K562 treated with DMSO at 1 percent for 24 hours (cell line): Measurements from ENCODE around the gene OR12D2. TPM values are rescaled to one million over a fixed set of nuclear protein-coding genes. Genes with fewer than 3 reads are reported as not detected.

Source experiments
- total RNA-seq: library from RNA; unstranded; fragments of 300-600 nt; gene quantifications from 2 replicates; pipeline ENCODE4 v1.2.3, GENCODE V29; 2022; ENCODE audit warnings: low read depth; ENCODE audit not compliant: insufficient read depth

Gene OR12D2, protein sequence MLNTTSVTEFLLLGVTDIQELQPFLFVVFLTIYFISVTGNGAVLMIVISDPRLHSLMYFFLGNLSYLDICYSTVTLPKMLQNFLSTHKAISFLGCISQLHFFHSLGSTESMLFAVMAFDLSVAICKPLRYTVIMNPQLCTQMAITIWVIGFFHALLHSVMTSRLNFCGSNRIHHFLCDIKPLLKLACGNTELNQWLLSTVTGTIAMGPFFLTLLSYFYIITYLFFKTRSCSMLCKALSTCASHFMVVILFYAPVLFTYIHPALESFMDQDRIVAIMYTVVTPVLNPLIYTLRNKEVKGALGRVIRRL
- not detected in 2 replicates for total RNA-seq

DNA sequence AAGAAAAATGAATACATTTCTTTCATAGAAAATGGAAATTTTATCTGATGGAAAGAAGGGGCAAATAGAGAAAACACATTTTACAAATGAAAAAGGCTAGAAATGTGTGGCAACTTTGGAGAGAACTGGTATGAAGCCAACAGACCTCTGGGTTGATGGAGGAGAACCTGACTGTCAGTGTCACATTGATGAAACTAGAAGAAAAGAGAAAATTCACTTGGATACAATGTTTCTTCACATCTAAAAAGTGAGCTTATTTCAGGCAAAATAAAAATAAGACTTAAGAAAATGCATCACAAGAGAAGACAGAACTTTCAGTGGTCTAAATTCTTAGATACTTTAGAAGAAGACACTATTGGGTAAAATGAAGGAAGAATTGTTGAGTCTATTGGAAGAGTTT, at the start of gene OR12D2:
OR12D2 (plus strand) TSS at position 301 of the 400 bp plus-strand sequence. CDS start 1,069 bp downstream, outside the sequence.

DNA sequence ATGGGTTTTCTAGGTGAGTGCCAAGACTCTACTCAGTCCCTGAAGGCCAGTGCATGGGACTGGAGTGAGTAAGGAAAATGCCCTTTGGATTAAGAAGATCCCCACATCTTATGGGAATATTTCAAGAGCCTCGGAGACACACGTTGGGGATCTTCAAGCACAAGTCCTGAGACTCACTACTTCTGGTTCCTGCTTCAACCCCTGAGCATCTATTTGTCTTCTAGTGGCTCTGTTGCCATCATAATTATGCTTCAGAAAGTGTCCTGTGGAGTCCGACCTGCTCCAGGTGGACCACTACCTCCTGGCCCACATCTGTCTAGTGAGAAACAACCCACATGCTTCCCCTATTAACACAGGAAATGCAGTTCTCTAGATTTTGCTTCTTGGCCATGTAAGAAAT, 26.7 kb upstream of the OR12D2 start, which contains the start of gene OR5V1:
OR5V1 (minus strand) TSS at position 101 of the 400 bp plus-strand sequence. CDS start 12,670 bp downstream, outside the sequence.

DNA sequence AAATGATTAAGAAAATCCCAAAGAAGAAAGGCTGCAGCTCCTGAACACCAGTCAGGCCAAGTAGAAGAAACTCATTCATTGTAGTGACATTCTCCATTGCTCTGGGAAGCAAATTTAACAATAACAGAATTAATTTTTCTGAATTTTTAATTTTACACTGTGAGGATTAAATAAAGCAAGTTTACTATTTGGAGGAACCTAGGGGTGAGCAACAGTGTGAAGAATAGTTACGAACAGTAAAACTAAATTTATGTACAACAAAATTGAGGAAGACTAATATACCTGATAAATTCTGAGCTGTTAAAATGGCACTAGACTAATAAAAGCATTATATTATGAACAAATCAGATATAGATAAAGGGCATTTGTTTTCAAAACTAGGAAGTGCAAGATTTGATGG, 20.2 kb upstream of the OR12D2 start, which contains the start of gene OR12D3:
OR12D3 (minus strand) TSS at position 101 of the 400 bp plus-strand sequence; CDS start at position 97, 4 bp downstream.

DNA sequence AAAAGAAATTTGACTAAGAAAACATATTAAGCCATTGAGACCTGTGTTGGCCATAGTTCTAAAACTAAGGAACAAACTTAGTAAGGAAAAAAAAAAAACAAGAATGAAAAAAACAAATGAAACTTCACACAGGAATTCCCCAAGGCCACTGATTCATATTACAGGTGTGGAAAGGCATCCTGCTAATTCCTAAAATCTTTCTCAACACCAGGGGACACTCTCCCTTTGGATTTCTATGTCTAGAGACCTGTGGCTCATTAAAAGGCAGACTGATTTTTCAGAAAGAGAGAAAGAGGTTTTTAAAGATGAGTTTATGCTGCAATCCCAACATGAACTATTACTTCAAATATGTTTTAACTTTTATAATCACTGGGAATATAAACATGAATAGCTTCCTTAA, 19.2 kb downstream of the OR12D2 start, which contains the start of gene OR12D1:
OR12D1 (plus strand) TSS at position 341 of the 400 bp plus-strand sequence.

DNA sequence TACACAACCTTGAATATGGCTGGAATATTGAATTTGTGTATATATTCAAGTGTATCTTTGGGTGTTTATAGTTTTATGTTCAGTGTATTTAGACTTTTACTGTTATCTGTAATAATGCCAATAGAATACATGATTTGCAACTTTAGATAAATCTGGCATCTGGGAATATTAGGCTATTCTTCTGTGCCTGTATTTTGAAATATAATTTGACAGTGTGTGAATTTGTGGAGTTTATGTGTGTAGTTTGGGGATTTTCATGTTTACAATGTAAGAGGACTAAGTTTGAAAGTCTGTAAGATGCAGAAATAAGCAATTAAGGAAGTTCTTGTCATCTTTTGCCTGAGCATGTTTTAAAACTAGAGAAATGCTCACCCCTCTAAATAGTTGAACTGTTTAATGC, 43.6 kb downstream of the OR12D2 start, which contains the start of gene OR10C1:
OR10C1 (plus strand) TSS at position 301 of the 400 bp plus-strand sequence. CDS start 710 bp downstream, outside the sequence.

Other genes with a start within 250 kb of the OR12D2 start
- gene OR2J2, start 224.7 kb upstream of the OR12D2 start, total RNA-seq = not detected in 2 replicates
- not detected in 2 replicates for gene OR14J1, start 93.9 kb upstream of the OR12D2 start, total RNA-seq
- gene OR5V1, start 26.8 kb upstream of the OR12D2 start, total RNA-seq = not detected in 2 replicates
- not detected in 2 replicates for gene OR12D3, start 20.3 kb upstream of the OR12D2 start, total RNA-seq
- not detected in 2 replicates for gene OR12D1, start 19.3 kb downstream of the OR12D2 start, total RNA-seq
- gene OR10C1, start 43.7 kb downstream of the OR12D2 start, total RNA-seq = not detected in 2 replicates
- gene OR11A1, start 61.4 kb downstream of the OR12D2 start, total RNA-seq = not detected in 2 replicates
- not detected in 2 replicates for gene OR2H1, start 61.5 kb downstream of the OR12D2 start, total RNA-seq
- not detected in 2 replicates for gene MAS1L, start 92.3 kb downstream of the OR12D2 start, total RNA-seq
- gene UBD, start 164.1 kb downstream of the OR12D2 start, total RNA-seq = 1.2 and 1.8 TPM in 2 replicates
- gene OR2H2, start 189.5 kb downstream of the OR12D2 start, total RNA-seq = not detected in 2 replicates
- gene GABBR1, start 237.6 kb downstream of the OR12D2 start, total RNA-seq = 9.9 and 10.5 TPM in 2 replicates